CD4-positive, alpha-beta memory T cell (primary cell): ENCODE results near the gene AGO1. TPM values are rescaled to one million over a fixed set of nuclear protein-coding genes. Genes with fewer than 3 reads are reported as not detected.

Experiments used
- CTCF ChIA-PET: fragments of 350-600 bp; sonication (Branson Sonifier 250); formaldehyde crosslinking; loops from one replicate; lab custom pipeline; 2021; ENCODE audit warnings: inconsistent platforms; ENCODE audit not compliant: partially characterized antibody; lab: Charles Lee
- POLR2A ChIA-PET: fragments of 350-600 bp; sonication (Branson Sonifier 250); formaldehyde crosslinking; loops from one replicate; lab custom pipeline; 2021; ENCODE audit not compliant: partially characterized antibody; lab: Charles Lee
- DNase-seq, 5 donors: peaks; one replicate each; pipeline versions ENCODE4 v3.0.0 to v3.0.0-alpha.2; 2020 to 2022; ENCODE audit warnings: mixed read lengths in 1 of 5
- H3K27ac ChIP-seq: one replicate; pipeline ENCODE4 v1.7.0; 2013; ENCODE audit warnings: low read depth, low read length
- H3K27me3 ChIP-seq: 2 replicates; pipeline ENCODE4 v1.7.0; 2013; ENCODE audit warnings: mild to moderate bottlenecking, low read length, moderate library complexity; ENCODE audit not compliant: insufficient read depth
- H3K36me3 ChIP-seq: 2 replicates; pipeline ENCODE4 v1.7.0; 2013; ENCODE audit warnings: mild to moderate bottlenecking, low read length, moderate library complexity; ENCODE audit not compliant: insufficient read depth
- H3K4me1 ChIP-seq: 2 replicates; pipeline ENCODE4 v1.7.0; 2013; ENCODE audit warnings: mild to moderate bottlenecking, low read length, moderate library complexity; ENCODE audit not compliant: insufficient read depth
- H3K4me3 ChIP-seq, 2 donors: one replicate each; pipeline ENCODE4 v1.7.0; 2013; ENCODE audit warnings: low read length in 2 of 2, mild to moderate bottlenecking in 1 of 2
- H3K9me3 ChIP-seq, 2 donors: one replicate each; pipeline ENCODE4 v1.7.0; 2013; ENCODE audit warnings: low read length in 2 of 2, control low read depth in 1 of 2; ENCODE audit not compliant: control insufficient read depth in 1 of 2
- H3K27ac Mint-ChIP-seq, 7 donors: one replicate each; pipeline ENCODE4 v1.8.0; 2020 to 2021; ENCODE audit warnings: mixed read lengths in 7 of 7, mild to moderate bottlenecking in 6 of 7, inconsistent platforms in 3 of 7, moderate library complexity in 3 of 7
- H3K27me3 Mint-ChIP-seq, 2 donors: one replicate each; pipeline ENCODE4 v1.8.0; 2020 to 2021; ENCODE audit warnings: mixed read lengths in 2 of 2
- H3K36me3 Mint-ChIP-seq, 2 donors: one replicate each; pipeline ENCODE4 v1.8.0; 2020 to 2021; ENCODE audit warnings: mixed read lengths in 2 of 2, inconsistent platforms in 1 of 2, mild to moderate bottlenecking in 1 of 2
- H3K4me1 Mint-ChIP-seq, 4 donors: one replicate each; pipeline ENCODE4 v1.8.0; 2020 to 2021; ENCODE audit warnings: mixed read lengths in 4 of 4, mild to moderate bottlenecking in 1 of 4
- H3K4me3 Mint-ChIP-seq, 8 donors: one replicate each; pipeline ENCODE4 v1.8.0; 2020 to 2021; ENCODE audit warnings: mixed read lengths in 8 of 8, mild to moderate bottlenecking in 7 of 8, moderate library complexity in 6 of 8, inconsistent platforms in 3 of 8
- H3K9me3 Mint-ChIP-seq, 8 donors: one replicate each; pipeline ENCODE4 v1.8.0; 2020 to 2021; ENCODE audit warnings: mixed read lengths in 8 of 8, mild to moderate bottlenecking in 5 of 8, inconsistent platforms in 3 of 8, moderate library complexity in 1 of 8
- intact Hi-C: fragments of 100-400 bp; cut with micrococcal nuclease; formaldehyde crosslinking; loops from one replicate; pipeline ENCODE4 v1.15.1; 2023
- polyA plus RNA-seq, 2 donors: library from polyadenylated mRNA; unstranded; fragments of 300-500 nt; fragmentation: Illumina TruSeq; gene quantifications; one replicate each; pipeline ENCODE4 v1.2.3, GENCODE V29; 2021
- total RNA-seq, 2 experiments: library from RNA; stranded (reverse); gene quantifications; one replicate each; pipeline ENCODE4 v1.2.3, GENCODE V29; 2021

The AGO1 gene
- total and polyA plus RNA-seq, 4 experiments from 2014 or later = 7.4 to 27.3 (median 17.8) TPM

DNA sequence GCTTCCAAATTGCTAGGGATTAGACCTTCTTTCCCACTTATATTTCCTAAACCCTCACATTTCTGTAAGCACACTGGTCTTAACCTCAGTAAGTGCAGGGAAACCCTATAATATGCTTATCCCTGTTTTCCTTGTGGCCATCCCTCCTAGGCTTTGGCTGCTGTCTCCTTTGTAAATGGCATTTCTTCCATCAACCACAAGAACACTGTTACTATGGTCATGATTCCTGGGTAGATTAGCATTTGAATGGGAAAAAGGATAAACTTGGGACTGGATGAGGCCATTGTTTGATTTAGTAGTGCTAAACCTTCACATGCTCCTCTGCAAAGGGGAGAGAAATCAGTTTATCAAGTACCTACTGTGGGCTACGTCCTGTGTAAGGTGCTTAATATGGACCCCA lies 31.7 kb downstream of the AGO1 start:
- CTCF ChIA-PET = no interaction called here
- Histone ChIP-seq H3K9me3 (no peaks in the 10 kb centered on the region), H3K36me3 (peaks cover 59% of the 10 kb centered on the region), H3K27ac (no peak overlapping the region), H3K27me3 (no peaks in the 10 kb centered on the region), H3K4me3 (no peak overlapping the region), H3K4me1 (no peaks in the 10 kb centered on the region)
- Mint-ChIP-seq H3K27ac (no peak overlapping the region), H3K4me3 (no peak overlapping the region), H3K36me3 (peaks cover 62 to 81% of the 10 kb centered on the region in 2 donors), H3K4me1 (peaks cover 0 to 1% (median 0%) of the 10 kb centered on the region in 4 donors), H3K9me3 (no peaks in the 10 kb centered on the region), H3K27me3 (no peaks in the 10 kb centered on the region)
- DNase-seq = no peak
- POLR2A ChIA-PET = no interaction called here
- intact Hi-C loops = no loop called here

DNA sequence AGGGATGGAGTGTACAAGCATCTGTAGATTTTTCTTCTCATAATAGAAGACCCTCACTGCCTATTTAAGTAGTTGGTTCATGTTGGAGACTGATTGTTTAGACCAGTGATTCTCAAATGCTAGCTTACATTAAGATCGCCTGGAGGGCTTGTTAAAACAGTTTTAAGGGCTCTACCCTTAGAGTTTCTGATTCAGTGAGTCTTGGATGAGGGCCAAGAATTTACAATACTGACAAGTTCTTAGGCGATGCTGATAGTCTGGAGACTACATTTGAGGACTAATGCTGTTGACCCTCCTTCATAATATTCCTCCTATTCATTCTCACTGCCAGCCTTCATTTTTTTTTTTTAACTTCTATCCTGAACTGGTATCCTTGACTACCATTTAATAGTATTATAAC lies 32.7 kb downstream of the AGO1 start:
- ChIA-PET POLR2A (no interaction called here), CTCF (no interaction called here)
- peaks cover 65% of the 10 kb centered on the region for H3K36me3 ChIP-seq

DNA sequence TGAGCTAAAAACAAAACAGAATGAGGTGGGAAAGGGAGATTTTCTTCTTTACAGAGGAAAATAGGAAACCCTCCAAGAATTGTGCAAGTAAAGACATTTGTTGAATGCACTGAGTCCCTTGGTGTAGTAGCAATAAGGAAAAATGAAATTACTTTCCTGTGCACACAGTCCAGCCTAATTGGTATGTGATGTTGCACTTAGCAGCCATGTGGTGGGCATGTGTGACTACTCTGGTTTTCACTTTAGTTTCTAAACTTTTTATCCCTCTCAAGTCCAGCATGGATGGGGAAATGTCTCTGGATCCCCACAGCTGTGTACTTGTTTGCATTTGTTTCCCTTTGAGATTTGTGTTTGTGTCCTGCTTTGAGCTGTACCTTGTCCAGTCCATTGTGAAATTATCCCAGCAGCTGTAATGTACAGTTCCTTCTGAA lies 40.8 kb downstream of the AGO1 start:
- Mint-ChIP-seq H3K36me3 (peaks cover 22 to 23% of the 10 kb centered on the region in 2 donors), H3K27me3 (no peaks in the 10 kb centered on the region), H3K27ac (no peak overlapping the region), H3K4me1 (no peaks in the 10 kb centered on the region), H3K4me3 (no peak overlapping the region), H3K9me3 (no peaks in the 10 kb centered on the region)
- CTCF ChIA-PET = interaction anchor here (1.5 kb wide), 1 partner anchor 41 kb away, joined by 5 read pairs; the partner anchor contains the start of gene AGO1
- no peaks in the 10 kb centered on the region for H3K4me1 ChIP-seq
- no peak overlapping the region for H3K4me3 ChIP-seq
- no peaks in the 10 kb centered on the region for H3K27me3 ChIP-seq
- DNase-seq = no peak
- intact Hi-C loops = no loop called here
- POLR2A ChIA-PET = no interaction called here
- H3K36me3 ChIP-seq = peaks cover 18% of the 10 kb centered on the region
- no peaks in the 10 kb centered on the region for H3K9me3 ChIP-seq
- no peak overlapping the region for H3K27ac ChIP-seq

More for the DNA sequence above, 32.7 kb downstream of the AGO1 start:
- DNase-seq = no peak
- Mint-ChIP-seq H3K4me1 (peaks cover 0 to 1% (median 0%) of the 10 kb centered on the region in 4 donors), H3K4me3 (no peak overlapping the region), H3K36me3 (peaks cover 60 to 89% of the 10 kb centered on the region in 2 donors), H3K9me3 (no peaks in the 10 kb centered on the region), H3K27ac (no peak overlapping the region), H3K27me3 (no peaks in the 10 kb centered on the region)
- H3K27ac ChIP-seq = no peak overlapping the region
- intact Hi-C loops = no loop called here
- H3K27me3 ChIP-seq = no peaks in the 10 kb centered on the region
- H3K4me1 ChIP-seq = no peaks in the 10 kb centered on the region
- no peak overlapping the region for H3K4me3 ChIP-seq
- H3K9me3 ChIP-seq = no peaks in the 10 kb centered on the region

GRCh38 chr1:35924838-35925237 lies 41.8 kb downstream of the AGO1 start:
- CTCF ChIA-PET = interaction anchor here (1.5 kb wide), 1 partner anchor 42 kb away, joined by 5 read pairs; the partner anchor contains the start of gene AGO1
- Mint-ChIP-seq H3K4me1 (peaks cover 0 to 1% (median under 1%) of the 10 kb centered on the region in 4 donors), H3K36me3 (peaks cover 11 to 17% of the 10 kb centered on the region in 2 donors), H3K9me3 (no peaks in the 10 kb centered on the region), H3K4me3 (no peak overlapping the region), H3K27ac (peak overlapping the region in 2 of 7 donors; percentile 24 to 43), H3K27me3 (no peaks in the 10 kb centered on the region)
- POLR2A ChIA-PET = no interaction called here
- Histone ChIP-seq H3K4me1 (peaks cover 2% of the 10 kb centered on the region), H3K36me3 (peaks cover 8% of the 10 kb centered on the region), H3K9me3 (no peaks in the 10 kb centered on the region), H3K4me3 (no peak overlapping the region), H3K27me3 (no peaks in the 10 kb centered on the region), H3K27ac (no peak overlapping the region)
- no peak for DNase-seq
- intact Hi-C loops = no loop called here

GRCh38 chr1:35925741-35926140 lies 42.7 kb downstream of the AGO1 start:
- intact Hi-C loops = no loop called here

GRCh38 chr1:35927472-35927871 lies 44.5 kb downstream of the AGO1 start:
- ChIA-PET POLR2A (no interaction called here), CTCF (no interaction called here)
- H3K27me3 ChIP-seq = no peaks in the 10 kb centered on the region
- no peaks in the 10 kb centered on the region for H3K9me3 ChIP-seq
- no peaks in the 10 kb centered on the region for H3K36me3 ChIP-seq
- H3K4me1 ChIP-seq = peaks cover 16% of the 10 kb centered on the region
- no peak overlapping the region for H3K4me3 Mint-ChIP-seq
- H3K9me3 Mint-ChIP-seq = no peaks in the 10 kb centered on the region
- H3K4me3 ChIP-seq = no peak overlapping the region
- intact Hi-C loops = no loop called here
- no peaks in the 10 kb centered on the region for H3K27me3 Mint-ChIP-seq
- peak overlapping the region in 3 of 7 donors; percentile 19 to 41 (median 38) for H3K27ac Mint-ChIP-seq
- H3K27ac ChIP-seq = no peak overlapping the region
- DNase-seq = no peak
- H3K4me1 Mint-ChIP-seq = peaks cover 12 to 22% (median 15%) of the 10 kb centered on the region in 4 donors
- peaks cover under 1 to 9% of the 10 kb centered on the region in 2 donors for H3K36me3 Mint-ChIP-seq

More at GRCh38 chr1:35925741-35926140, 42.7 kb downstream of the AGO1 start:
- Histone ChIP-seq H3K9me3 (no peaks in the 10 kb centered on the region), H3K36me3 (no peaks in the 10 kb centered on the region), H3K4me3 (no peak overlapping the region), H3K4me1 (peaks cover 7% of the 10 kb centered on the region), H3K27ac (no peak overlapping the region), H3K27me3 (no peaks in the 10 kb centered on the region)
- H3K36me3 Mint-ChIP-seq = peaks cover 8 to 13% of the 10 kb centered on the region in 2 donors
- H3K4me1 Mint-ChIP-seq = peaks cover 3 to 7% (median 5%) of the 10 kb centered on the region in 4 donors
- ChIA-PET POLR2A (no interaction called here), CTCF (no interaction called here)
- peak overlapping the region in 2 of 7 donors; percentile 4 to 9 for H3K27ac Mint-ChIP-seq
- no peak overlapping the region for H3K4me3 Mint-ChIP-seq
- no peaks in the 10 kb centered on the region for H3K9me3 Mint-ChIP-seq
- no peak for DNase-seq
- no peaks in the 10 kb centered on the region for H3K27me3 Mint-ChIP-seq

DNA sequence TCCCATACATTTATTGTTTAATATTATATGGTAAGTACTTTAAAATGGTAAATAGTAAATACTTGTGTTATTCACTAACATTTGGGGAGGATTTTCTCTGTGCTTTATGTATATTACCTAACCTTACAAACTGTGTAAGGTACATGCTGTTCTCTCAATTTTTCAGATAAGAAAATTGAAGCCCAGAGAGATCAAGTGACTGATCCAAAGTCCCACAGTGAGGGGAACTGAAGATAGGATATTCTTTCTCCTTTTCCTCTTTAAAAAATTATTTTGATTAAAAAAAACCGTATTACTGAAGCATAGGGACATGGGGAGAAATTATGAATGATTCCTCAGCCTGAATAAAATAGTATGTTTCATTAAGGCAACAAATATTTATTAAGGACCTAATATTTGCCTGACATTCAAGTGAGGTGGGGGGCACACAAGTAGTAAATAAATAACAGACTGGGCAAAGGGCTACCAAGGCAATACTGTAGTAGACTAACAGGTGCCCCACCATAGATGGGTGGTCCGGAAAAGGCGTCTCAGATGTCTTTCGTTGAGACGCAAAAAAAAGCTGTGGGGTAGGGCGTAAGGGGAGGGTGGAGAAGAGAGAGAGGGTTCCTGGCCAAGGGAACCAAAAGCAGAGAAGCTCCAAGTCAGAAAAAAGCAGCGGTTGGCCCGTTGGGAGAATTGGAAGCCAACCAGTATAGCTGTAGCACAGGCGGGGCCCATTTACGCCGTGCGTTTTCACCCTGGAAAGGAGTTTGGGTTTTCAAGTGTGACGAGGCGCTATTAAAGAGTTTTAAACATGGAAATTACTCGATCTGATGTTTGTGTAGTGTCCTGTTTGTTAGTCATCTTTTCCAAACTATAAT lies 47.0 kb downstream of the AGO1 start:
- peaks cover 22 to 37% (median 28%) of the 10 kb centered on the region in 4 donors for H3K4me1 Mint-ChIP-seq
- no peaks in the 10 kb centered on the region for H3K27me3 Mint-ChIP-seq
- H3K36me3 ChIP-seq = no peaks in the 10 kb centered on the region
- intact Hi-C loops = loop anchor here (2.0 to 10.0 kb wide), 6 partner anchors 123 to 735 kb away; partner anchors contain the start of genes ADPRS, AGO4, MRPS15 and SFPQ
- peak in 4 of 5 donors; percentile 34 to 69 (median 41) for DNase-seq
- H3K4me1 ChIP-seq = peaks cover 25% of the 10 kb centered on the region
- CTCF ChIA-PET = interaction anchor here (1.0 kb wide), 1 partner anchor 48 kb away, joined by 3 read pairs; no protein-coding TSS in a partner anchor
- H3K9me3 ChIP-seq = no peaks in the 10 kb centered on the region
- peak overlapping the region; percentile 91 to 97 (median 94) for H3K4me3 Mint-ChIP-seq
- H3K27me3 ChIP-seq = no peaks in the 10 kb centered on the region
- H3K4me3 ChIP-seq = peak overlapping the region; percentile 61 to 72
- POLR2A ChIA-PET = interaction anchor here (0.6 to 2.0 kb wide), 16 partner anchors 8 to 662 kb away, joined by 3 to 21 read pairs (median 4); partner anchors contain the start of genes AGO1, KIAA0319L, MRPS15 and NCDN
- peak overlapping the region; percentile 95 to 99 (median 98) for H3K27ac Mint-ChIP-seq
- H3K27ac ChIP-seq = peak overlapping the region; percentile 92
- H3K36me3 Mint-ChIP-seq = peaks cover 0 to 9% of the 10 kb centered on the region in 2 donors
- no peaks in the 10 kb centered on the region for H3K9me3 Mint-ChIP-seq
